ENCODE data around the gene ROGDI. TPM values are rescaled to one million over a fixed set of nuclear protein-coding genes. Genes with fewer than 3 reads are reported as not detected.
A peak's percentile ranks its signal among the peaks of the same experiment; 100 is the strongest.

The ROGDI gene, protein sequence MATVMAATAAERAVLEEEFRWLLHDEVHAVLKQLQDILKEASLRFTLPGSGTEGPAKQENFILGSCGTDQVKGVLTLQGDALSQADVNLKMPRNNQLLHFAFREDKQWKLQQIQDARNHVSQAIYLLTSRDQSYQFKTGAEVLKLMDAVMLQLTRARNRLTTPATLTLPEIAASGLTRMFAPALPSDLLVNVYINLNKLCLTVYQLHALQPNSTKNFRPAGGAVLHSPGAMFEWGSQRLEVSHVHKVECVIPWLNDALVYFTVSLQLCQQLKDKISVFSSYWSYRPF
- total RNA-seq (ENCODE audit: insufficient read depth, low replicate concordance) = 27.0 TPM

DNA sequence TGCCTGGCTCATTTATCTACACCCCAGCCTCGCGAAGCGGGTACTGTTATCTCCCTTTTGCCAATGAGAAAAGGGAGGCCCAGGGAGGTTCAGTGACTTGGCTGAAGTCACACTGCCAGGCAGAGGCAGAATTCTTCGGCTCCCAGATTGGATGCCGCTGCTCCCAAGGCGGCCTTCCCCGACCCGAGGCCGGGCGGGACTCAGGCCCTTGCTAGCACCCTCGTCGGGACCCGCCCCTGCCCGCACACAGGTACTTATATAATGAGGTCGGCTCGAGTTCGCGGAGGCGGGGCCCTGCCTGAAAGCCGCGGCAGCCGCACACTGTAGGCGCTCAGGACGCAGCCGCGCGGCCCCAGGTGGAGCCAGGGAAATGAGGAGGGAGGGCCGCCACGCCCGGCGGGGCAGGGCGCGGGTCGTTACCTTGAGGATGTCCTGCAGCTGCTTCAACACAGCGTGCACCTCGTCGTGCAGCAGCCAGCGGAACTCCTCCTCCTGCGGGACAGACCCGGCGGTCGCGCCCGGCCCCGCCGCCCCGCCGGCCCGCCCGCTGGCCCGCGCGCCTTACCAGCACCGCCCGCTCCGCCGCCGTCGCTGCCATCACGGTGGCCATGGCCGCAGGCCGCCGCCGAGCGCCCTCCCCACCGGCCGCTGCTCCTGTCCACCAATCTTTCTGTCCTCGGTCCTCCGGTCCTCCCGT is at the start of gene ROGDI:
TSS of gene ROGDI (minus strand) at position 672 of the 697 bp plus-strand sequence. CDS start at position 610, 62 bp downstream.
- DNase-seq (ENCODE audit: low spot score) = peak; percentile 69

GRCh38 chr16:4850211-4850610 is 47.8 kb upstream of the ROGDI start:
- peak; percentile 63 for DNase-seq (ENCODE audit: low spot score)

GRCh38 chr16:4847774-4848587 is 45.5 kb upstream of the ROGDI start:
- peak; percentile 40 for DNase-seq (ENCODE audit: low spot score)

DNA sequence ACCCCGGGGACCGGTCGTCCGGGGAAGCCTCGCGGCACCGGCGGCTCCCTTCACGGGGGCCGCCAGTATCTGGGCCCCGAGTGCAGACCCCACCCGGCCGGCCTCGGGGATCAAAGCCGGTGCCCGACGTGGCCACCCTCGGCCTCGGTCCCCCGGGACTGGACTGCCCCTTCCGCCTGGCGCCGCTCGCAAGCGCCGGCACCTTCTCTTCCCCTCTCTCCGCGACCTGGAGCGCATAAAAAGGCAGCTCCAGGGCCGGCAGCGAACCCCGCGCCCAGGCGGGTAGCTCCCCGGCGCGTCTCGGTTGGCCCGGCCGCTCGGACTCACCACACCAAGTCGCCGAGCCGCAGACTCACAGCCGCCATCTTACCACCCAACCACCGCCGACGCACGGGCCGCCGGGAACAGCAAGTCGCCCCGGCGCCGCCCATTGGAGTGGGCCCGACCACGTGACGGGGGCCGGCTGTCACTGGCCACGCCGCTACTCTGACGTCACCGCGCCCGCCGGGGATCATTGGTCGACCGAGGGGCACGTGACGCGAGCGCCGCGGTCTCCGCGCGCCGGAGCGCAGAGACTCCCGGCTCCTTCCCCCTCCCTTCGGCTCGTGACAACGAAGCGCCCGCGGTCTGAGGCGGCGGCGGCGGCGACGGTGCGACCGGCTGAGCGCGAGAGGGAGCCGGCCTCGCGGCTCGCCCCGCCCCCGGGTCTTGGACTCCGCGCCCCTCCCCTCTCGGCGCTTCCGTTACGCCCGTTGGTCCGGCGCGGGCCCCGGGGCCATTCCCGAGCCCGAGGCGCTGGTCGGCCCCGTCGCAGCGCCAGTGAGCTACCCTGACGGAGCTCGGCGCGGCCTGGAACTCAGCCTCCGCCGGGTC is 44.7 kb upstream of the ROGDI start, which contains the start of the genes GLYR1 and UBN1:
TSS of gene GLYR1 (minus strand) at position 388 of the 873 bp plus-strand sequence. CDS start at position 365, 23 bp downstream.
TSS of gene UBN1 (plus strand) at position 581 of the 873 bp plus-strand sequence. CDS start 5,437 bp downstream, outside the sequence.
- DNase-seq (ENCODE audit: low spot score) = peak; percentile 98

GRCh38 chr16:4846503-4846900 is 44.1 kb upstream of the ROGDI start:
- peak; percentile 68 for DNase-seq (ENCODE audit: low spot score)

GRCh38 chr16:4840984-4841383 is 38.6 kb upstream of the ROGDI start:
- DNase-seq (ENCODE audit: low spot score) = no peak

DNA sequence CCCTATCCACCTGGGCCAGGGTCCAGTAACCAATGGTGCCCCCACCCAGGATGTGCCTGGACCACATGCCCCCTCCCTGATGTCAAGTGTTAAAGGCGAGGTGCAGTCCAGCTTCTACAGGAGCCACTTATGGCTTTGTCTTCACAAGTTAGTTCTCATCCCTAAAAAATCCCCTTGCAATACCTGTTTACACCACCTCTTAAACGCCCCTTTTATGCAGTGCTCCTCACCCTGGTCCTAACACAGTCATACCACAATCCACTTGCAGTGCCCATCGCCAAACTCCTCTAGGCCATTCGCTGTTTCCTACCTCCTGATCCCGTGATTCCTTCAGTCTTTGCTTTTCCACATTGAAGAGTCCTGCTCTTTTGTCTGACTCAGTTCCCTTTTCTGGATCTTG is 37.5 kb upstream of the ROGDI start:
- DNase-seq (ENCODE audit: low spot score) = no peak

GRCh38 chr16:4837733-4838501 is 35.5 kb upstream of the ROGDI start:
- DNase-seq (ENCODE audit: low spot score) = no peak

GRCh38 chr16:4836727-4837126 is 34.3 kb upstream of the ROGDI start:
- no peak for DNase-seq (ENCODE audit: low spot score)

- DNase-seq (ENCODE audit: low spot score) = no peak
Measured at GRCh38 chr16:4833584-4833983, 31.2 kb upstream of the ROGDI start.

DNA sequence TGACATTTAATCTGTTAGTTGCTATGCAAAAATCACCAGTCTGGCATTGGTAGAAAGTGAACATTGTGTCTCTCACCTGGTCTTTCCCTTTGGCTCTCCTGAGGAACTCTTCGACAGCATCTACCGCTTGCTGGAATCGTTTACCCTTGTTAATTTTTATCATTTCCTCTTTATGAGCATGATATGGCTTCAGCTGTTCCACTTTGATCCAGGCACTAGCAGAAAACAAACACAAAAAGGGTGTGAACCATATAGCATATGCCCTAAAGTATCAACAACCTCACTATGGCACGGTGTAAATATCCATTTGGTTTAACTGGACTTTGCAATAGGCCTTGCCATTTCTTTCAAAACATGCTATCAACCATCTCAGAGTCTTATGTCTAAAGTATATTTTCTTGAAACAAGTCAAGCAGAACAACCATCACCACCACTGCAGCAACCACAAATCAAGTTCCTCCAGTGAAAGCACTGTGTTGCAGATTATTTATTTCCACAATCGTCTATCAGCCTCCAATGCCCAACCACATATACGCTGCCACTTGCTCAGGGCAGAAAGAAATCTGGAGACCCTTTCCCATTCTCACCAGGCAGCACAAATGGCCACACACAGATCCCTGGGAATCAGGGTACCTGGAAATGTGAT is 30.4 kb upstream of the ROGDI start:
- DNase-seq (ENCODE audit: low spot score) = no peak

DNA sequence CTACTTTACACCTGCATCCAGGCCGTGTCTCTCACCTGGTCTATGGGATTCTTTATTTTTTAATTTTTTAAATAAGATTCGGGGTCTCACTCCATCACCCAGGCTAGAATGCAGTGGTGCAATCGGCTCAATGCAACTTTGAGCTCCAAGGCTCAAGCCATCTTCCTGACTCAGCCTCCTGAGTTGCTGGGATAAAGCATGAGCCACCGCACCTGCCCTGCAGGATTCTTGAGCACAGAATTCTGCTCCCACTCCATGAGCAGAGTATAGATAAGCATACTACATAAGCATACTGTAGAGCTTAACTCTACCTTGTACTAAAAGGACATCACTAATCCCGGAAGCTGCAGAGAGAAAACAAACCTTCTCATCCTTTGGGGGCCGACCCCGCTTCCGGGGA is 29.2 kb upstream of the ROGDI start:
- no peak for DNase-seq (ENCODE audit: low spot score)

DNA sequence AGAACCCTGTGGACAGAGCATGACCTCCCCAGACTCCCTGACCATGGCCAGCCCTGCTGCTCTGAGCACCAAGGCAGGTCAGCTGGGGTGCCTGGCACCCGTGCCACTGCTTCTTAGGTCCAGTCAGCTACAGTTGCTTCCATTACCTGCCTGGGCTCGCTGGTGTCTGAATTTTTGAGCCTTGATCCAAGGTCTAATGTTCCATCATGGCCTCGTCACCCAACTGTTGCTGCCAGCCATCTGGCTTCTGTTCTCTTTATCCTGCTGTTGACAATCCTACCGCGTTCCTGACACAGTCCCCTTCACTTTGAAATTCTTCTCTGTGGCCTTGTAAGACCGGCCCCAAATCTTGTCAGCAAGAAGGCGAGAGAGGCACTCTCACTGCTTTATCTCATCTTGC is 28.0 kb upstream of the ROGDI start:
- DNase-seq (ENCODE audit: low spot score) = no peak

DNA sequence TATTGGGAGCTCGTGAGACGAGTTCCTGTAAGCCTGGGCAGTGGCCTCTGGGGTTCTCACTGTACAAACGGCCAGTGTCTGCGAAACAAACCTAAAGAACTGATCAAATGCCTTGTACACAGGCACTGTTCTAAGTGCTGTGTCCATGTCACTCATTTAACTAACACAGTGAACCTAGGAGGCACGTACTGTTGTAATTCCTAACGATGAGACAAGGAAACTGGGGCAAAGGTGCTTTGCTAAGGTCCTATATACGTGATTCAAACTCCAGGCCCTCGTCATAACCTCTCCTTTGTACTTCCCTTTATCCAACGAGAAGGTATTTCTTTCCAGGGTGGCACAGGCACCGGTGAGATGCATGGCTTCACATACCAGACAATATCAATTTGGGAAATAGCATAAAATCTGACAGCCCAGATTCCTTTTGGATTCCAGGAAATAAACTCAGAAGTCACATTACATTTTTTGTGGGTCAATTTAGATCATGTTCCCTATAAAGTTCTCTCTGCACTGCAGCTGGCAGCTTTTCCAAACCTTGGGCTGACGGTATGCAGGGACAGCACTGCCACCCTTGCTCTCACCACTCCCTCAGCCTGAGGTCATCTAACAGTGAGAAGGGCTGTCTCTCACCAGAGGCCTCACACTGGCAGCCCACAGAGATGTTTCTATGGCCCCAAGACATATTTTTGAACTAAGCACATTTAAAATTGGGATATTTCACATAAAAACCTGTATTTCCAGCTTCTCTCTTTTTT is 26.3 kb upstream of the ROGDI start:
- no peak for DNase-seq (ENCODE audit: low spot score)

- DNase-seq (ENCODE audit: low spot score) = no peak
Measured at GRCh38 chr16:4826980-4827379, 24.5 kb upstream of the ROGDI start.

DNA sequence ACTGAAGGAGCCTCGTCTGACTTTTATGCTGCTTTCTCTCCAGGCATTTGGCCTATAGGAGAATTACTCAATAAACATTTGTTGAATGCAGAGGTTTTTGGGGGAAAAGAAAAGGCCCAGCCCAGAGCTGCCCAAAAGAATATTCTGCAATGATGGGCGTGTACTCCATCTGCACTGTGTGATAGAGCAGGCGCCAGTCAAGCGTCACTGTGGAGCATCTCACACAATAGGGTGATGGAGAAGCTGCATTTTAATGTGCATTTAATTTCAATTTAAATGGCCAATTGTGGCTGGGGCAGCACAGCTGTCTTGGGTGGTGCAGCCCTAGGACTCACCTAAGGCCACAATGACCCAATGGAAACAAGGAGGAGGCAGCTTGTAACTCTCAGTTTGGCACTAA is 24.1 kb upstream of the ROGDI start:
- DNase-seq (ENCODE audit: low spot score) = no peak

GRCh38 chr16:4825196-4825595 is 22.8 kb upstream of the ROGDI start:
- DNase-seq (ENCODE audit: low spot score) = no peak

DNA sequence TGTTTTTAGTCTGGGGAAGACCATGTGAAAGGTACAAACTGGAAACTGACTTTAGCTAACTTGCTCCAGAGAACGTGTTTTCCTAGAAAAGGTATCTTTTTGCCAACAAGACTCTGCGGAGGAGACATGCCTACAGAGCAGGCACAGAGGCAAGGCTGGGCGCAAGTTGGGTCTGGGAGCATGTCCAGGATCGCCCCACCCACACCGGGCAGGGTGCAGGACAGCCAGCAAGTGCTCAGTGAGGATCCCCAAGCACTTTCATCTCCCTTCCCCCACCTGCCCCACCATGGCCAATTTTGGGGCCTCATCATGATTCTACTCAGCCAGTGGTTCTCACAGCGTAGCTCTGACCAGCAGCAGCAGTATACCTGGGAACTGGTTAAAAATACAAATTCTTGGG is 18.2 kb upstream of the ROGDI start:
- DNase-seq (ENCODE audit: low spot score) = no peak

DNA sequence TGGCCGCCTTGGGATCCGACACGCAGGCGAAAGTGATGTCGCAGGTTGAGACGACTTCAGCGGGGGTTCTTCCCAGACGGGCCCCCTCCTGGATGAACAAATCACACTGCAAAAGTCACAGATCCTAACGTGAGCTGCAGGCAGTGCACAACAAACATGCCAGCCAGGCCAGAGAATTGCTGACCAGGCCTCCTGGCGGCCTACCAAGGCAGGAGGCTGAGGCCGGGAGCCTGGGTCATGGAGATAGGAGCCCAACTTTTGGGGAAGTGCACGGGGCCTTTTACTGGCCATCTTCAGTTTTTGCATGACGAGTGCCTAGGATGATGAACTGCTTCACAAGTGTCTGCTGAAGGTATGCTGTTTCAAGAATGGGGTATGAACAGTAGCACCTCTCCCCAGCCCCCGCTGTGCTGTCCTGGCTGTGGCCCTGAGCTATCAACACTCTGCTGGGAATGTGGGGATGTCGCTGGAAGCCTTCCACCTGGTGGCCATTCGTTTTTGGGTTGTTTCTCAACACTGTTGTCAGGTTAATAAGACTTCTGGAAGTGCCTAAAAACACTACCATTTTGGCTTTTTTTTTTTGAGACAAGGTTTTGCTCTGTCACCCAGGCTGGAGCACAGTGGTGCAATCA is 12.2 kb upstream of the ROGDI start:
- DNase-seq (ENCODE audit: low spot score) = no peak

Data from umbilical cord (tissue), 2 donors.